SH-SY5Y (cell line): ENCODE measurements around the gene NUBP2.

Experiments
- GATA2 ChIP-seq: IDR thresholded peaks from 2 replicates; pipeline ENCODE4 v1.6.1; 2011; ENCODE audit warnings: mild to moderate bottlenecking, low read depth, low read length
- GATA3 ChIP-seq: IDR thresholded peaks from 2 replicates; pipeline ENCODE4 v1.6.1; 2011; ENCODE audit warnings: low read depth, mild to moderate bottlenecking, low read length, moderate library complexity

NUBP2 gene

DNA sequence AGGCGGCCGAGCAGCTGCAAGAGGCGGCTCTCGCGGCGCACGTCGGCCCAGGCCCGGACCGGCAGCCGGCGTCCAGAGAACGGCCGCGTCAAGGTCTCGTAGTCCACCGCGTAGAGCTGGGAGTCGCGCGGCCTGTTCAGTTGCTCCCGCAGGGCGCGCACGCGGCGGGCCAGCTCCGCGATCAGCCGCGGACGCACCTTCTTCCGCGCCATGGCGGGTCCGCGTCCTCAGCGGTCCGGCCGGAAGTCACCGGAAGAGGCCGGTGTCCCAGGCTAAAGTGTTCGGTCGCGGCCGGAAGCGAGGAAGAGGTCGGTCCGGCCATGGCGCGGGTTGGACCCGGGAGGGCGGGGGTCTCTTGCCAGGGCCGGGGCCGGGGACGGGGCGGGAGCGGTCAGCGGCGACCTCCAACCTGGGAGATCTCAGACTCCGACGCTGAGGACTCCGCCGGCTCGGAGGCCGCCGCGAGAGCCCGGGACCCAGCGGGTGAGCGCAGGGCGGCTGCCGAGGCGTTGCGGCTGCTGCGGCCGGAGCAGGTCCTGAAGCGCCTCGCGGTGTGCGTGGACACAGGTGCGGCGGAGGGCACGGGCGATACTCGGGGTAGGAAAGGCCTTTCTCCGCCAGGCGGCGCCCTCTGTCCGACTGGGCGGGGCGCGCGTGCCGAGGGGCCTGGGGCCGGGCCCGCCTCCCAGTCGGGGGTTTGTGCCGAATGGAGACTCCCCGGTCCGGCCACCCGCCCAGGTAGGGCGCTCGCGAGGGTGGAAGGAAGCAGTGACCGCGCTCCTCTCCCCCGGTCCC is 9.7 kb upstream of the NUBP2 start, which contains the start of gene MRPS34:
Gene MRPS34 (minus strand): TSS at position 227 of the 795 bp plus-strand sequence. CDS start 15 bp downstream, at position 212.
- no peak for TF ChIP-seq GATA2
- no peak for TF ChIP-seq GATA3

DNA sequence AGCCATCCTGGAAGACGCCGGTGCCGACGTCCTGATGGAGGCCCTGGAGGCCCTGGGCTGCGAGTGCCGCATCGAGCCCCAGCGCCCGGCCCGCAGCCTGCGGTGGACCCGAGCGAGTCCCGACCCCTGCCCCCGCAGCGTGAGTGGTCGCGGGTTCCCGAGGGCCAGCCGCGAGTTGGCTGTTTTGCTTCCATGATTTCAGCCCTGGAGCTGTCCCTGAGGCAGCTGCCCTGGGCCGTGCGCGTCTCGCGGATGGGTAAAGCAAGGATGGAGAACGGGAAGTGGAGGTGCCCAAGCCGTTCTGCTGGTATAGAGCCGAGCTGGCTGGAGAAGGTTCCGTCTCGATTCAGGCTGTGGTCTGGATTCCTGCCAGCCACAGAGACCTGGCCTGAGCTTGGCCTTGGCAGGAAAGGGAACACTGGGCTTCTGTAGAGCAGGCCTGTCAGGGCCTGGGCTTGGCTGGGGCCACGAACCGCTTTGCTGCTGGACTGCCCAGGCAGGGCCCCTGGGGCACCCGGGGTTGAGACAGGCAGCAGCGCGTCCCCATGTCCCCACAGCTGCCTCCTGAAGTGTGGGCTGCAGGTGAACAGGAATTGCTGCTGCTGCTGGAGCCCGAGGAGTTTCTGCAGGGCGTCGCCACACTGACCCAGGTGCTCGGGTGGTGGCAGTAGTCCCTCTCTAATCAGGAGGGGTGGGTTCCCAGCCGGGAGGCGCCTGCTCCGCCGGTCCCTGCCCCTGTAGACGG is 8.9 kb upstream of the NUBP2 start:
- TF ChIP-seq GATA2 (no peak), GATA3 (no peak)

- TF ChIP-seq GATA3 (no peak), GATA2 (no peak)
Measured at GRCh38 chr16:1774448-1774780, 8.3 kb upstream of the NUBP2 start.

- TF ChIP-seq GATA3, result no peak
- TF ChIP-seq GATA2, result no peak
Measured at GRCh38 chr16:1775006-1775845, 7.5 kb upstream of the NUBP2 start.

- TF ChIP-seq GATA3 (no peak), GATA2 (no peak)
Measured at GRCh38 chr16:1775846-1776671, 6.7 kb upstream of the NUBP2 start.

DNA sequence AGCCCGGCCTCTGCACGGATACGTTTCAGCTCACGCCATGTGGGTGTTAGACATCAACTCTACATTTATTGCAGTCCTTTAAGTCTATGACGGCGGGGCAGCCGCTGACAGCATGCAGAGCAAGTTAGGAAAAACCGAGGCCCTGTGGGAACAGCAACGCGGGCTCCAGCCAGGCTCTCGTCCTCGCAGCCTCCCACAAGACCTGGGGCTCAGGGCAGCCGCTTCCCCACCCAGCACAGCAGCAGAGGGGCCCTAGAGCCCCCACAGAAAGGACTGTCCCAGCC is 6.1 kb upstream of the NUBP2 start:
- TF ChIP-seq GATA3 (no peak), GATA2 (no peak)

DNA sequence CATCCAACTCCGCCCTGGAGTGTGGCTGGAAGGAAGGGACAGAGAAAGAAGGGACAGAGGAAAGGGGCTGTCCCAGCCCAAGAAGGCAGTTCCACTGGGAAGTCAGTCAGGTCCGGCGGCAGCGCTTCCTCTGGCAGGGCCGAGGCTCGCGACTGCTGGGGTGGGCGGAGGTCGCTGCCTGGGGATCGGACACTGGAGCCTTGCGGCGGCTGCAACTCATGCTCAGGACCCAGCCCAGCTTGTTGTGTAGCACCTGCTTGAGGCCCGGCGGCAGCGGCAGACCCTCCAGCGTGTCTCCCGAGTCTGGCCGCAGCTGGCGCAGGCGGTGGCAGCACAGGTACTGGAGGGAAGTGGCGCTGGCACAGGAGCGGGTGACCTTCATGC is 5.8 kb upstream of the NUBP2 start:
- TF ChIP-seq GATA2, result no peak

DNA sequence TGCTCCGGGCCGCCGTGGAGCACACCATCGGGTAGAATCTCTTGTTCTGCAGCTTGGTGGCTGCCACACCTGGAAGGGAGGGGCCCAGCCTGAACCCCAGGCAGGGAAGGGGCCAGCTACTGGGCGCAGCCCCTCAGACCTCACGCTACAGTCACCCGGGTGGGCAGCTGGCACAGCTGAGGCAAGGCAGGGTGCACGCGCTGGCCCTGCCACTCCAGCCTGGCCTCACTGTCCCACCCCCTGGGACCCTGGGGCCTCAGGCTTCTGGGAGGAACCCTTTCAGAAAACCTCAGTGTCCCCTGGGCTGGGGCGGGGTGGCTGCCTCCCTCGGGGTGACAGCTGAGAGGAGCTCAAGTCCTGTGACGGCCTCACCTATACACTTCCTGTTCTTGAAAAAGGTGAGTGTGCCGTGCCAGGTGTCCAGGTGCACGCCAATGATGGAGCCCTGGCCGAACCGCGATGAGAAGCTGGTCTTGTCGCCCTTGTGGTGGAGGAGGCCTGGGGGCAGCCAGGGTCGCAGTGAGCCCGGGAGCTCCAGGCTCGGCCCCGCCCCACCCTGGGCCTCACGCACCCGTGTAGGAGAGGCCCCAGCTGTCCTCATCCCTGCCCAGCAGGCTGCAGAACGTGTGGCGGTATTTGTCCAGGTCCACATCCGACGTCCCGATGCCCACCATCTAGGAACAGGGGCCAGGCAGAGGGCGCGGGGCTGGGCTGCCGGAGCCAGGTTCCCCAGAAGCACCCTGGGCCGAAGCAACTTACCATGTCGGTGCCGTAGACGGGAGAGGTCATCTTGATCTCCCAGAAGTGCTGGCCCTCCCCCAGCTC is 5.2 kb upstream of the NUBP2 start:
- TF ChIP-seq GATA2, result no peak
- TF ChIP-seq GATA3, result no peak

DNA sequence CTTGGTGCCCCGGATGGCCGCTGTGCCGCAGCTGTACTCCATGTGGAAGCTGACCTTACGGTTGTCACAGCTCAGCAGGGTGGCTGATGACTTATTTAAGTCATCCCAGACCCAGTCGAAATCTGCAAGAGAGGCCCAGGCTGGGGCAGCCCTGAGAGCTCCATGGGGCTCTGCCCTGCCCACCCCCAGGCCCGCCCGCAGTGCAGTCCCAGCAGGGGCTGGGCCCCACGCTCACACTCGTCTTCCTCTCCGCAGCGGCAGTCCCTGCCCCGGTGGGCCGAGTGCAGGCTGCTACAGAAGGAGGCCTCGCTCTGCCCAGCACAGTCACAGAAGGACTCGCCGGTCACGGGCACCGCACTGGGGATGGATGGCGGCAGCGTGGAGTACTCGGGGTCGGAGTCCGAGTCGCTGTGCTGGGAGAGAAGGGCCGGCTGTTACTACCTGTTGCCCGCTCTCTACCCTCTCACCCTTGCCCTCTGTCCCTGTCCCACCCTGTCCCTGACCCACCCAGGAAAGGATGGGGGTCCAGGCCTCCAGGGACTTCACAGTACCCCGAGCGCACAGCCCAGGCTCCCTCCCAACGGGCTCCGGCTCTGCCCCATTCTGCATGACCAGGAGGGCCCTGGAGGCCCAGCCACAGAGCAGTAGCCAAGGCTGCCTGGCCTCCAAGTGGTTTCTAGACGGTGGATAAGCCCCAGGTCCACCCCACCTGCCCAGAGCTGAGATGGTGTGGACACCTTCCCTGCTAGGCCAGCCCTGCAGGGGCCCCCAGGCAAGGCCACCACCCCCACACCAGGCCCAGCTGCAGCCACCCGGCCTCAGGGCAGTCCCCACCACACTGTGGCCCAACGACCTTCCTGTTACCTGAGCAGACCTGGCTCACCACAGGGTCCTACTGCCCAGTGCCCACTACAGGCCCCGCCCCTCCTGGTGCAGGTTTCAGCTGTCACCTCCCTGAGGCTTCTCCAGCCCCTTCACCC is 4.3 kb upstream of the NUBP2 start:
- no peak for TF ChIP-seq GATA2
- no peak for TF ChIP-seq GATA3

DNA sequence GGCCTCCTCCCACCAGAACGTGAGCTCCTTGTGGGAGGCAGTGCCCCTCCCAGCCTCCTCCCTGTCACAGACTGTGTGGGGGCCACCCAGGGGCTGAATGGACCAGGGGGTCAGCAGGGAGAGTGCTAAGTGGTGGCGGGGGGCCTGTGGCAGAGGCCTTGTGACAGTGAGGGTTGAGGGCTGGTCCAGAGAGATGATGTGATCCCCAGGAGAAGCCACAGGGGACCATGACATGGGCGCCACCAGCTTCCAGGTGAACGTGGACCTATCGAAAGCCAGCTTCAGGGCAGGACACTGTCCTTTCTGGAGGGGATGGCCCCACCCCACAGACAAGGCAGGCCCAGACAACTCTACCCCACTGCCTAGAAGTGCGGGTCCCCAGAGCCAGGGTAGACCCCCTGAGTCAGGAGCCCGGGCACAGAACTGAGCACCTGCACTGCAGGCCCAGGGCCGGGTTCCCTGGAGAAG is 3.5 kb upstream of the NUBP2 start:
- TF ChIP-seq GATA3 (no peak), GATA2 (no peak)

DNA sequence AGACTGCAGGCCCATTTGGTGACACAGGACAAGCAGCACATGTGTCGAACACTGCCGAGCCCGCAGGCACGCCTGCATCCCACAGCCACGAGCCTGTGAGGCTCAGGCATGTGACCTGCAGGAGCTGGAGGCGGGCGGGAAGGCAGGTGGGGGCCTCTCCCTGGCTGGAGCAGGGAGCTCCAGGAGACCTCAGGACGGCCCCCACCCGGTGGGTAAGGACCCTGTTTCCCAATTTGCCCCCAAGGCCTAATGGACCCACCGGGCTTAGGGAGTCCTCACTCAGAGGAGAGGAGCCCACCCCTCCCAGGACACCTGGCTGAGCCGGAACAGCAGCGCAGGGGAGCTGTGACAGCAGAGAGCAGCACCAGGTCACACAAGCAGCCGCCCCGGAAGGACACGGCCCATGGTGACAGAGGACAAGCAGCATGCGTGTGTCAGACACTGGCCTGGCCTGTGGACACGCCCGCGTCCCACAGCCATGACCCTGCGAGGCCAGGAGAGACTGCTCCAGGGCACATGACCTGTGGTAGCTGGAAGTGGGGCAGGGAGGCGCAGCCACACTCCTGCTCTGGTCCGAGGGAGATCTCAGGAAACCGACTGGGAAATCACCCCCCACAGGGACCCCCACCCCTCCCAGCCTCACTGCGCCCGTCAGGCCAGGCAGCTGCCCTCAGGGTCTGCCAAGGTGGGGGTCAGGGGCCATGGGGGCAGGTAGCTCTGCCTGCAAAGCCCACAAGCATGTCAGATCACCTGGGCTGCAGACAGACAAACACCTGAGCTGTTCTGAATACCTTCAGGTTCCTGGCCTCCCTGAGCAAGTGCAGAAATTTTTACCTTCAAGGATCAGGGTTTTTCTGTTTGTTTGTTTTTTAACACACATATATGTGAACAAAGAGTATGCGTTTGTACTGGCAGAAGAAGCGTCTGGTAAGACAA is 2.8 kb upstream of the NUBP2 start:
- TF ChIP-seq GATA2, result no peak
- TF ChIP-seq GATA3, result no peak
